ENCODE results near the gene RPL18. TPM values are rescaled to one million over a fixed set of nuclear protein-coding genes. Genes with fewer than 3 reads are reported as not detected.

RPL18 gene
- total RNA-seq, 4 donors from 2014 or later, result 998 to 1,778 (median 1,670) TPM

DNA sequence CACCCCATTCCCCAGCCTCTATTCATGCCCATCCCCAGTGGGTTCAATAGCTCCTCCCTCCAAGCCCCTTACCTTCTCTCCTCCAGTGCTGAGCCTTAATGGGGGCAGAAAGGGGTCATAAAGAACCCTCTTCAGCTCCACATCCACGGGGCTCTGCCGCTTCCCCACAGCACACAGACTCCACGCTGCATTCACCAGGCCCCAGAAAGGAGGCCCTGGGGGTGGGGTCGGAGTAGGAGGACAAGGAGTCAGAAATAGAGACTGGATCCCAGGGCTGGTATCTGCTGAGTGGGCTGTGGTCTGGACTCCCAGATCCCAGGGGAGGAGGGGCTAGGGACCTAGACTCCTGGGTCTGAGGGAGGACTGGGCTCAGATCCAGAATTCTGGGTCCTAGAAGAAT lies 25.4 kb upstream of the RPL18 start:
- TF ChIP-seq, protein P1, sequence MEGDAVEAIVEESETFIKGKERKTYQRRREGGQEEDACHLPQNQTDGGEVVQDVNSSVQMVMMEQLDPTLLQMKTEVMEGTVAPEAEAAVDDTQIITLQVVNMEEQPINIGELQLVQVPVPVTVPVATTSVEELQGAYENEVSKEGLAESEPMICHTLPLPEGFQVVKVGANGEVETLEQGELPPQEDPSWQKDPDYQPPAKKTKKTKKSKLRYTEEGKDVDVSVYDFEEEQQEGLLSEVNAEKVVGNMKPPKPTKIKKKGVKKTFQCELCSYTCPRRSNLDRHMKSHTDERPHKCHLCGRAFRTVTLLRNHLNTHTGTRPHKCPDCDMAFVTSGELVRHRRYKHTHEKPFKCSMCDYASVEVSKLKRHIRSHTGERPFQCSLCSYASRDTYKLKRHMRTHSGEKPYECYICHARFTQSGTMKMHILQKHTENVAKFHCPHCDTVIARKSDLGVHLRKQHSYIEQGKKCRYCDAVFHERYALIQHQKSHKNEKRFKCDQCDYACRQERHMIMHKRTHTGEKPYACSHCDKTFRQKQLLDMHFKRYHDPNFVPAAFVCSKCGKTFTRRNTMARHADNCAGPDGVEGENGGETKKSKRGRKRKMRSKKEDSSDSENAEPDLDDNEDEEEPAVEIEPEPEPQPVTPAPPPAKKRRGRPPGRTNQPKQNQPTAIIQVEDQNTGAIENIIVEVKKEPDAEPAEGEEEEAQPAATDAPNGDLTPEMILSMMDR (IDR thresholded peaks at IDR 0.05; ENCODE audit: low read depth), result no peak

DNA sequence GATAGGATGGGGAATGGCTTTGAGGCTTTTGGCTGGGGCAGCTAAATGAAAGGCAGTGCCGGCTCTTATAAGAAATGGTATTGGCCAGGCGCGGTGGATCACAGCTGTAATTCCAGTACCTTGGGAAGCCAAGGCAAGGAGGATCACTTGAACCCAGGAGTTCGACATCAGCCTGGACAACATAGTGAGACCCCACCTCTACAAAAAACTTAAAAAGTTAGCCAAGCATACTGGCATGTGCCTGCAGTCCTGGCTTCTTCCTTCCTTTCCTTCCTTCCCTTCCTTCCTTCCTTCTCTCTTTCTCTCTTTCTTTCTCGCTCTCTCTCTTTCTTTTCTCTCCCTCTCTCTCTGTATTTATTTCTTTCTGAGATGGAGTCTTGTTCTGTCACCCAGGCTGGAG lies 23.9 kb upstream of the RPL18 start:
- TF ChIP-seq, protein P1 (IDR thresholded peaks at IDR 0.05; ENCODE audit: low read depth), result no peak

DNA sequence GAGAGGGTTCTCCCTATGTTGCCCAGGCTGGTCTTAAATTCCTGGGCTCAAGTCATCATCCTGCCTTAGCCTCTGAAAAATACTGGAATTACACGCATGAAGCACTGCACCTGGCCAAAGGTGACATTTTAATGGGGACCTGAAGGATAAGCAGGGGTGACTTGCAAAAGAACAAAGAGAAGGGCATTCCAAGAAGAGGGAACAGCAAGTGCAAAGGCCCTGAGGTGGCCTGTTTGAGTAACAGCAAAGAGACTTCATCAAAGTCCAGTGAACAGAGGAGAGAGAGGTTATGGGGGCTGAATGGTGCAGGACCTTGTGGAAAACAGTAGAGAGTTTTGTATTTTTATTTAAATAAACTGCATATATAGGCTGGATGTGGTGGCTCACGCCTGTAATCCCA lies 22.9 kb upstream of the RPL18 start:
- TF ChIP-seq, protein P1 (IDR thresholded peaks at IDR 0.05; ENCODE audit: low read depth), result no peak

DNA sequence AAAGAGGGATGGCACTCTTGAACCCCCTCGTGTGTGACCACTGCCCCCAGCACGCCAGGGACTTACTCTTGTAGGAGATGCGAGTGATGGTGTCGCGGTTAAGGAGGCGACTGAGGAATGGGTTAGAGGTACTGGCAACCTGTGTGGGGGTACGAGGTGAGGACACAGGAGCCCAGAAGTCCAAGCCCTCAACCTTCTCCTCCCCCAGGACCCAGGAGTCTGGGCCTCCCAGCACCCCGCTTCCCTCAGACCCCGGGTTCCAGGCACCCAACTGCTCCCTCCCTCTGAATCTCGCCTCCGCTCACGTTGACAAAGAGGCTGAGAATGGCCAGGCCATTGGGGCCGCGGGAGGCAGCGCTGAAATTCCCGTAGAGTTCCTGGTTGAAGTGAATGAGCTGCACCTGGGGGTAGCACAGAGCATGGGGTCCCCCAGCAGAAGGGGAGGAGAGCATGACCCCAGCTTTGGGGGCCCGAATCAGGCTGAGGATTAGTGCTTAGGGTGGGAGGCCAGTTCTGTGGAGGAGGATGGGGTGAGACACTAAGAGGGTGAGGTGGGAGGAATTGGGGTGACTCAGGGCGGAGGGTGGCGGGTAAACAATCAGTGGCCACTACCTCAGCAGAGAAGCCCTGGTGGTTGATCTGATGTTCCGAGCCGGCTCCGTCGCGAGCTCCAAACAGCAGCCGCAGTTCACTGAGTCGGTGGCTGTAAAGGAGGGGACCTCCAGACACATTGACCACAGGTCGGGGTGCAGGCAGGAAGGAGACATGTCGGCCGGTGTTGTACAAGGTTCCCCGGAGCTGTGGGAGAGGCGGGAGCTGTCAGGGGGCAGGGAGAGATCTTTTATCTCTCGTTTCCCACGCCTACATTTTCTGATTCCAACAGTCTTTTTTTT lies 20.8 kb upstream of the RPL18 start:
- TF ChIP-seq, protein P1 (IDR thresholded peaks at IDR 0.05; ENCODE audit: low read depth), result no peak

DNA sequence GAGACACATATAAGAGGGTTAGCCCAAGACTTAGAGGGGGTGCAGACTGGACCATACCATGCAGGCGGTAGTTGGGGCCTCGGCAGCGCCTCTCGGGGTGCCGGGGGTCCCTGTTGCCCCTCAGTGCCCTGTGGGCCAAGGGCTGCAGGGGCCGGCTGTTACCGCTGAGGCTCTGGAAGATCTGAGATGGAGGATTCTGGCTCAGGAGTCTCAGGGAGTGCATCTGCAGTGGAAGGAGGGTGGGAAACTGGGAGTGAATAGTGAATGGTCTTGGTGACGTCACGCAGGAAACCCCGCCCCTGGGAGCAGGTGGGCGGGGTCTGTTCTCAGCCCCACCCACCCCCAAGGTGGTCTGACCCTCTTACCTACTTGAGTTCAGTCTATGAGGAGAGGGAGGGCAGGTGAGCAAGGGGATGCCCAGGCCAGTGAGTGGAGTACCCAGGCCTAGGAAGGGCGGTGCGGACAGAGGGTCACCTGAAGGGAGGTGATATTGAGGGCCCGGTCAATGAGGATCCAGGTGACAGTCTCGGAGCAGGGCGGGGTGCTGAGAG lies 19.9 kb upstream of the RPL18 start:
- TF ChIP-seq, protein P1 (IDR thresholded peaks at IDR 0.05; ENCODE audit: low read depth), result no peak

DNA sequence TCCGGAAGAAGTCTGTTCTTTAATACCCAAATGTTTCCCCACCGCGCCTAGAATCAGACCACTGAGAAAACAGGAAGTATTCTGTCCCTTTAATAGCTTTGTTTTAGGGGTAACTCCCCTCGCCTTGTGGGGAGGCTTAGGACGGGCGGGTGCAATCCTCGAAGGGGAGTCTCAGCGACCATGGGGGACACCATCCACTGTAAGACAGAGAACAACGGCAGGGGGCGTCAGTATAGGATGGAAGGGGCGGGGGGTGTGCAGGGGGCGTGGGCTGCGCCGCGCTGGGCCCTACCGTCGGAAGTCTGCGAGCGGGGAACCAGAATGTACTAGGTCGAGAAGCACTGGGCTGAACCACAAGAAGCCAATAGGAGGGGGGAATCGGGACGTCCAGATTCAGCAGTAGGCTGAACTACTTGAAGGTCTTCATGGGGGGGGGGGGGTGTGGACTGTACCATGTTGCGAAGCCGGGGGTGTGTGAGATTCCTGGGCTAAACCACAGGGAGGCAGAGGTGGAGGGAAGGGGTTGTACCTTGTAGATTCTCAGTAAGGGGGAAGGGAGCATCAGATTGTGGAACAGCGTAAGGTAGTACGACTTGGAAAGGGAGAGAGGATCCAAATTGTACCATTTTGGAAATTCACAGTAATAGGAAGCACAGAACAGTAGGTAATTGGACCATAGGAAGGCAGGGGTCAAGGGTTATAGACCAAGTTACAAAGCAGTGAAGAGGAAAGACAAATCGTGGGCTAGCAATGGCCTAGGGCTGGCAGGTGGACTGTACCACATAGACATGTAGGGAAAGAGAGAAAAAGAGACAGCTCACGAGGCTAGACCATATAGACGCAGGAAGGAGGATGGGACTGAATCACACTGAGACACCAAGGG lies 19.2 kb upstream of the RPL18 start:
- TF ChIP-seq, protein P1 (IDR thresholded peaks at IDR 0.05; ENCODE audit: low read depth), result no peak
